ENCODE data around the gene GTPBP6.
"Not testable (repeated sequence)": the region's sequence is repeated elsewhere in the genome, so short reads cannot be mapped to it uniquely, and the experiment has no call there.

Gene GTPBP6

DNA sequence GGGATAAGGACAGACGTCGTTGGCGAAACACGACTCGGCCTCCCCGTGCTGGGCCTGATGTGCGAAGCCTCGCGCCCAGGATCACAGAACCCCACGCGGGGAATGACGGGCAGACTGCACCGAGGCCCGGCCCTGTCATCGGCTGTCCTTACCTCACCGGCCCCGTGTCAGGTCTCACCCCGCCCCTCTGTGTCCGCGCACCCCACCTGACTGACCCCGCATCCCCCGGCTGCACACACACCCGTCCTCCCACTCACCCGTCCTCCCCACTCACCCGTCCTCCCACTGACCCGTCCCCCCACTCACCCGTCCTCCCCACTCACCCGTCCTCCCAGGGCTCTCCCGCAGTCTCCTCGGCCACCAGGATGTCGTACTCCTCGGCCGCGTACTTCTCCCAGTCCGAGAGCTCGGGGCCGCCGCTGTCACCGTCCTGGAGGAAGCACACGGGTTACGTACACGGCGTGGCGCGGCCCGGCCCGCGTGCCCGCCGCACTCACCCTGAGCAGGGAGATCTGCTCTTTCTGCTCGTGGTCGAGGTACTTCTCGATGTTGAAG, 19.8 kb upstream of the GTPBP6 start:
- no peak for DNase-seq
- in situ Hi-C loops (cut with MboI; ENCODE audit: low pct_unique_long_range_greater_than_20kb, low sequenced_read_pairs) = no loop called here

DNA sequence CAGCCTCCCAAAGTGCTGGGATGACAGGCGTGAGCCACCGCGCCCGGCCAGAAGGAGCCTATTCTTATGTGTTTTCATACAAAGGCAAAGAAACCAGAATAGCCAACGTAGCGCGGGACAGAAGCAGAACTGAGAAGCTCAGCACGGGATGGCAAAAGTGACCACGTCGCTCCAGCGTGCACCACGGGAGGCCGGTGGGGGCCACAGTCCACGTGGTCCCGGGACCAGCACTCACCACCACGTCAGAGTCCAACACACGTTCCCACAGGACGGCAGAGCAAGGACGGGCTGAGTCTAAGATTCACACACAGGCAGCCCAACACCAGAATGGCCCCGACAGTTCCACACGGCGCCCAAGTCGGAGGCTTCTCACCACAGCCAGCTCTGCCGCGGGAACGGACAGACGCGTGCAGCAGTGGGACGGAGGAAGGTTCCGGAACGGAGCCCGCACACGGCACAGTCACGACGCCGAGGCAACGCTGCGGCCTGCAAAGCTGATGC, 18.8 kb upstream of the GTPBP6 start:
- in situ Hi-C loops (cut with MboI; ENCODE audit: low pct_unique_long_range_greater_than_20kb, low sequenced_read_pairs) = no loop called here

DNA sequence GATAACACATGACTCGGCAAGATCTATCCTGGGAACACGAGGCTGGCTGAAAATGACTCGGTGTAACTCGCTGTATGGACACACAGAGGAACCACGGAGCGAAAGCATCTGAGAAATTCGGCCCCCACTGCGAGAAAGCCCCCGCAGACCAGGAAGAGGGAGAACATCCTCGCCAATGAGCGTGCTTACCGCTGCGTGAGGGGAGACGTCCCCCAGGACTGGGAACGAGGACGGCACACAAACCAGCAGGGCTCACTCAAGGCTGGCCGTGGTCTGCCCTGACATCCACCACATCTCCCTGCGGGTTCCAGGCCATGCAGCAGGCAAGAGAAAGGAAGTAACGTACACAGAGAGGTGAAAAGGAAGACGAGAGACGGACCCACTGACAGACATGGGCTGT, 17.6 kb upstream of the GTPBP6 start:
- in situ Hi-C loops (cut with MboI; ENCODE audit: low pct_unique_long_range_greater_than_20kb, low sequenced_read_pairs) = no loop called here
- DNase-seq = no peak

More for the DNA sequence above, 18.8 kb upstream of the GTPBP6 start:
- DNase-seq = no peak

DNA sequence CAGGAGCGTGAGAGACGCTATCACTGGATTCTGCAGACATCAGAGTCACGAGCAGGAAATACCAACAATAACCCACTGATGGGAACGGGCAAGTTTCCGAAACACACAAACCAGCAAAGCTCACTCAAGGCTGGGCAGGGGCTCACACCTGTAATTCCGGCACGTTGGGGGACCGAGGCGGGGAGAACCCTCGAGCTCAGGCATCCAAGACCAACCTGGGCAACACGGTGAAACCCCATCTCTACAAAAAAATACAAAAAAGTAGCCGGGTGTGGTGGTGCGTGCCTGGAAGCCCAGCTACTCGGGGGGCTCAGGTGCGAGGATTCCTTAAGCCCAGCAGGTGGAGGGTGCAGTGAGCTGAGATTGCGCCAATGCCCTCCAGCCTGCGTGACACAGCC, 17.2 kb upstream of the GTPBP6 start:
- in situ Hi-C loops (cut with MboI; ENCODE audit: low pct_unique_long_range_greater_than_20kb, low sequenced_read_pairs) = no loop called here
- no peak for DNase-seq

DNA sequence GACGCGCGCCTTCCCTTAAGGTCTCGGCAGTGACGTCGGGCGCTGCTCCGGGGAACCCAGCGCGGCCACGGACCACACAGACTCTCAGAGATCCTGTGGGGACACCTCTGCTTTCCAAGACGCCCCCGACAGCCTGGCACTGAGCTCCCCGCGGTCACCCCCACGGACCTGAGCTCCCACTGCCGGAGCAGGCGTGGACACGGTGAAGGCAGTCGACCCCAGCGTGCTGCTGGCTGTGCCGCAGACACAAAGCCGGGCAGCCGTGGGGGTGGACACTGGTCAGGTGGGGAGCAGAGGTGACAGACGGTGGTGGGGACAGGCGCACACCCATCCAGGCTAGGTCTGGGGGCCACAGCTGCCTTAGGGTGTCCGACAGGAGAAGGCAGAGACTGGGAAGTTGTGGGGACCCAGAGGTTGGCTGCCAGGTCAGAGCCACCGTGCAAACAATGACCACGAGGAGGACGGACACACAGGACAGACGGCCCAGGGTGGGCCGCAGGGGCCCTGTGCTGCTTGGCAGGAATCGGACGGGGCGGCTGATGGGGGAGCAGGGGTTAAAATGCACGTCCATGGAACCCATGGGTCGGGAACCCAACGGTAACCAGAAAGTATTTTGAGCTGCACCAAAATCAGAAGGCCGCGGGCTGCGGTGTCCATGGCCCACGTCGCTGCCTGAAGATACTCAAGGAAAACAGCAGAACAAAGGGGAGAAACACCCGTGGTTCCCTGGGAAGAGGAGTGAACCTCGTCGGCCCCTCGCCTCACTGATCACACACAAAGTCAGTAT, 16.6 kb upstream of the GTPBP6 start:
- in situ Hi-C loops (cut with MboI; ENCODE audit: low pct_unique_long_range_greater_than_20kb, low sequenced_read_pairs) = no loop called here
- DNase-seq = no peak

DNA sequence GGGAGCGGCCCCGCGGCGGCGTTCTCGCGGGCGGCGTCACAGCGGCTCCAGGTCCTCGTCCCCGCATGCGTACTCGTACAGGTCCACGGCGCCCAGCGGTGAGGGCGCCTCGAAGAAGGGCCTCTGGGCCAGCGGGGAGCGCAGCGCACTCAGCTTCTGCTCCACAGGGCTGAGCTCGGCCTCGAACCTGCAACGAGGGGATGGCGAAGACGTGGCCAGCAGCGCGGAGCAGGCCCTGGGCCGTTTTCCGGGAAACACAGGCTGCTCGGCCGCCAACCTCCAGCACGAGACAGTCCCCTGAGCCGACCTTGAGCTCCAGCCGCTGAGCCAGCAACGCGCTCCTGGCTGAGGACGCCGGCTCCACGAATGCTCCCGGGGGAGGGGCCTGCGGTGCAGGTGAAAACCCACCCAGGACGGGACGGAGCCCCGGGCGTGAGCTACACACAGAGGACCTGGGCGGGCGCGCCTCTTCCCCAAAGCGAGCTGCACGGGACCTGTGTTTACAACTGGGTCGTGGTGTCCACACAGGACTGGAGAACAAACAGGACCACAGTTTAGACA, 15.8 kb upstream of the GTPBP6 start:
- no peak for DNase-seq
- in situ Hi-C loops (cut with MboI; ENCODE audit: low pct_unique_long_range_greater_than_20kb, low sequenced_read_pairs) = no loop called here

DNA sequence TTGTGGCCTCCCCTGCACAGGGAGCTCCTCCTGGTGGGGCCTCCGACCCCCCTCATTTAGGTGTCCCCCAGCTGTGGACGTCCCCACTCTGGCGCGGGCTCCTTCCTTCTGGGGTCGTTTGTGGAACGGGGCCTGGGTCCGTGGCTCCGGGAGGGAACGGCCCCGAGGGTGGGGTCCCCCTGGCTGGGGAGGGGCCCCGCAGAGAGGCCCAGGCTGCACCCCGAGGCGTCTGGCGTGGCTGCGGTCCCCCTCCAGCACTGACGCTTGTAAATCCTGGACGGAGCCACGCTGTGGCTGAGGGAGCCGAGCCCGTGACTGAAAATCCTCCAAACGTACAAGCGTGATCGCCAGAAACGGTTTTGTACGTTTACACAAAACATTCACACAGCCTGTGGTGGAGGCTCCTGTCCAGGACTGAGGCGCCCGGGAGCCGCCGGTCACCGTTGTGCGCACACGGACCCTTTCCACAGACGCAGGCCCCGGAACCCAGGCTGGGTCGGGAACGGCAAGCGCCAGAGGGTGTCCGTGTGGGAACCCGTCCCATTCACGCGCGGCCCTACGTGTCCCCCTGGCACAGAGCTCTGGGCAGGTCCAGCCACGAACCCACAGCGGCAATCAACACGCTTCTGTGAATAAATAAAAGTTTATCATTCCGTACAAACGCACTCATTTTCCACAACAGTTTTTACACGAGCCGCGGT, 15.2 kb upstream of the GTPBP6 start:
- no peak for DNase-seq
- in situ Hi-C loops (cut with MboI; ENCODE audit: low pct_unique_long_range_greater_than_20kb, low sequenced_read_pairs) = no loop called here

DNA sequence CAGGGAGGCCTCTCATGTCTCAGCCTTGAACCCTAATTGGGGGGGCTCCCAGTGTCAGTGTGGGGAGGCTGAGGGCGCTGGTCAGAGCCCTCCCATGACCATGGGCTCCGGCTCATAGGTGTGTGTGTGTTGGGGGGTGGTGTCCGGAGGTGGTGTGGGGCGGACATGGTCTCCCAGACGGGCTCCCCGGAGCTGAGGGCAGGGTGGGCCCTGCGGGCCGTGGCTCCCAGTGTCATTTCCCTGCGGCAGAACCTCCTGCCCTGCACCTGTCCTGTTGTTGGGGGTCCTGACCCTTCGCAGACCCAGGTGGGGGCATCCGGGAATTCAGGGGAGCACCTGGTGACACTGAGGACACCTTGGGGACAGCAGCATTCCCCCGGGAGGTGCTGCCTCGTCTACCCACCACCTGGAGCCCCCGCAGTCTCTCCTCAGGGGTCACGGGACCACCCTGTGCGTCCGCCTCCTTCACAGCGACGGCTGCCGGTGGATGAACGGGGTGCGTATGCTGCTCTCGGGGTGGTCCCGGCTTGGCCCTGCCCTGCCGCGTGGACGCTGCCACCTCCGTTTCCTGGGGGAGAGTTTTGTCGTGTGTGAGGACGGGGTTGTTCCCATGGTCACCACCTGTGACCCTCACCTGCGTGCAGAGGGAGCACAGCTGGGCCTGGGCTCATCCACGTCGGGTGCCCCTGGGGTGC, 14.5 kb upstream of the GTPBP6 start:
- in situ Hi-C loops (cut with MboI; ENCODE audit: low pct_unique_long_range_greater_than_20kb, low sequenced_read_pairs) = no loop called here

DNA sequence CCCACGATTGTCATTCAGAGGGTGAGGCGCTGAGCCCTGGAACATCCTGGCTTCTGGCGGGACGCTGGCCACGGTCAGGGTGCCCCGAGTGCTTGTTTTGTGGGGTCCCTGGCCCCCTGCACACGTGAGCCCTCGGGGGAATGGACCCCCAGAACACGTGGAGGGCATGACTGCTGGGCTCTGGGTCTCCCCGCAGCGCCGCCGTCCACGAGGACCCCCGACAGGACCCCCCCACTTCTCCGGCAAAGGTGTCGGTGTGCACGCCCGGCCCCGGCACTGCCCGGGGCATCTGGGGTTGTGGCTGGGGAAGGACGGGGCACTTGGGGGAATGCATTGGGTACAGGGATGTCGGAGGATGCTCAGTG, 13.9 kb upstream of the GTPBP6 start:
- DNase-seq = no peak
- in situ Hi-C loops (cut with MboI; ENCODE audit: low pct_unique_long_range_greater_than_20kb, low sequenced_read_pairs) = no loop called here

More for the DNA sequence above, 14.5 kb upstream of the GTPBP6 start:
- DNase-seq = no peak

DNA sequence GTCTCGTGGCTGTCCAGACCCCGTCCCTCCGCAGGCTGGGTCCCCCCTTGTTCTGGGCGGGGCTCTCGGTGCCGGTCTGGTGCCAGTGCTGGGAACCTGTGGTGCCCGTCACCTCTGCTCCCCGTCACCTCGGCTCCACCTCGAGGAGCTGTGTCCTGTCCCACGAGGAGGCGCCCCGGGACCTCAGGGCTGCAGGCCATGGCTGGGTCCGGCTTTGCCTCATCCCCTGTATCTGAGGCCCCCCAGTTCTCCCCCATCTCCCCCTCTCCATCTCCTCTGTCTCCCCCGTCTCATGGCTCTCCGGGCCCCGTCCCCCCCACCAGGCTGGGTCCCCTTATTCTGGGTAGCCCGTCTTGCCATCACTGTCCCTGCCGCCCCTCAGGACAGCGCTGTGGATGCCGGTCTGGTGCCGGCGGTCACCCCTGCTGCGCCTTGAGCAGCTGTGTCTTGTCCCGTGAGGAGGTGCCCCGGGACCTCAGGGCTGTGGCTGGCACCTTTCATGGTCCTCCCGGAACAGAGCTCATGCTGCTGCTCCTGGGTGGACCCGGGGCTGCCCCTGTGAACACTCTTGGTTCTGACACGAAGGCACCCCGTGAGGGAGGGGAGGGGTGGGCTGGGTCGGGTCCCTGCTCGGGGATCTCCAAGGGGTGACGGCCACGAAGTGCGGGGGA, 13.4 kb upstream of the GTPBP6 start:
- in situ Hi-C loops (cut with MboI; ENCODE audit: low pct_unique_long_range_greater_than_20kb, low sequenced_read_pairs) = no loop called here
- DNase-seq = no peak

DNA sequence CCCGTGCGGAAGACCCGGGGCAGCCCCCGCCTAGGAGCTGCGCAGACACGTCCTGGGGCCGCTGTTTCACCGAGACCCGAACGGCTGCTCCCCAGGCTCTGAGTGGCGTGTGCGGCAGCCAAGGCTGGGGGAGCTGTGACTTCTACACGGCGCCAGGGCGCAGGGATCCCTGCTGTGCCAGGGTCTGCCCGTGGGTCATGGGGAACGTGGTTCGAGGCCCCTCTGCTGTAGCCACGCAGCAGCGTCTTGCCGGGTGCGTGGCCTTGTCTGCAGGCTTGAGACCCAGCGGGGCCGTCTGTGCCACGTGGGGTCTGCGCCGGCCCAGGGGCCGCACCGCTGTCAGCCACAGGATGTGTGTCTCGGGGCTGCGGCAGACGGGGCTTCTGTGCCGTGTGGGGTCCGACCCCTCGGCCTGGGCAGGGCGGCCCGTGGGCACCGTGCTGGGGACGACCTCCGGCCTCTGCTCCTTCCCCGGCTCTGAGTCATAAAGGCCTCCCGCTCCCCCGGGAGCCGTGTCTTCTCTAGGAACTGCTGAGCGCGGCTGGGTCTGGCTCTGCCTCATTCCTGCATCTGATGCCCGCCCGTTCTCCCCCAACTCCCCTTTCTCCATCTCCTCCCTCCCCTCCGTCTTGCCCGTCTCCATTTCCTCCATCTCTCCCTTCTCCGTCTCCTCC, 12.7 kb upstream of the GTPBP6 start:
- in situ Hi-C loops (cut with MboI; ENCODE audit: low pct_unique_long_range_greater_than_20kb, low sequenced_read_pairs) = no loop called here
- DNase-seq = no peak

DNA sequence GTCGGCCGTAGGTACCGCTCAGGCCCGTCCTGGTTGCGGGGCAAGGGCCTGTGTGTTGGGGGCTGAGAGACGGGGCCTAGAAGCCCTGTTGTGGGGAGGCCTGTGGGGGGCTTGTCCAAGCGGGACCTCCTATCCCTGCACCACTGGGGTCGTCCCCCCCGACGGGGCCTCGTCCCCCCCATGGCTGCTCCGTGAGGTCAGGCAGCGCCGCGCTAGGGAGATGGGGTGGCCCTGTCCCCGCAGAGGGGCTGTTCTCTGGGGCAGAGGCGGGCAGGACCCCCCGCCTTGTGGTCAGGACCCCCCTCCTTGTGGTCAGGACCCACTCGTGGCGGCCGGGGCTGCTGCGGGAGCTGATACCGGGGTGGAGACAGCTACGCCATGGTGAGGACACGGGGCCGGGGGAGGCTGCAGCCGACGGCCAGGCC, 12.1 kb upstream of the GTPBP6 start:
- in situ Hi-C loops (cut with MboI; ENCODE audit: low pct_unique_long_range_greater_than_20kb, low sequenced_read_pairs) = no loop called here
- DNase-seq = no peak

DNA sequence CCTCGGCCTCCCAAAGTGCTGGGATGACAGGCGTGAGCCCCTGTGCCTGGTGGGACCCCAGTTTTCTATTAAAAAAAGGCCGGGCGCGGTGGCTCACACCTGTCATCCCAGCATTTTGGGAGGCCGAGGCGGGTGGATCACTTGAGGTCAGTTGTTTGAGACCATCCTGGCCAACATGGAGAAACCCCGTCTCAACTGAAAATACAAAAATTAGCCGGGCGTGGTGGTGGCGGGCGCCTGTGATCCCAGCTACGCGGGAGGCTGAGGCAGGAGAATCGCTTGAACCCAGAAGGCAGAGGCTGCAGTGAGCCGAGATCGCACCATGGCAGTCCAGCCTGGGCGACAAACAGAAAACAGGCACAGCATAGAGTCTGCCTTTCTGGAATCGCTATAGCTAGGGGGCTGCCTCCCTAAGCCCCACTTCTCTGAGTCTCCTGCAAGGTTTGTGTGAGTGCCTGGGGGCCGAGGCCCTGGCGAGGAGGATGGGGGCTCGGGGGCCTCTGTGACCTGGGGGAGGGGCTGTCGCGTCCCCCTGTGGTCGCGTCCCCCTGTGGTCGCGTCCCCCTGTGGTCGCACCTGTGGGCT, 11.6 kb upstream of the GTPBP6 start:
- DNase-seq; in situ Hi-C loops (cut with MboI; ENCODE audit: low pct_unique_long_range_greater_than_20kb, low sequenced_read_pairs): not testable (repeated sequence)

DNA sequence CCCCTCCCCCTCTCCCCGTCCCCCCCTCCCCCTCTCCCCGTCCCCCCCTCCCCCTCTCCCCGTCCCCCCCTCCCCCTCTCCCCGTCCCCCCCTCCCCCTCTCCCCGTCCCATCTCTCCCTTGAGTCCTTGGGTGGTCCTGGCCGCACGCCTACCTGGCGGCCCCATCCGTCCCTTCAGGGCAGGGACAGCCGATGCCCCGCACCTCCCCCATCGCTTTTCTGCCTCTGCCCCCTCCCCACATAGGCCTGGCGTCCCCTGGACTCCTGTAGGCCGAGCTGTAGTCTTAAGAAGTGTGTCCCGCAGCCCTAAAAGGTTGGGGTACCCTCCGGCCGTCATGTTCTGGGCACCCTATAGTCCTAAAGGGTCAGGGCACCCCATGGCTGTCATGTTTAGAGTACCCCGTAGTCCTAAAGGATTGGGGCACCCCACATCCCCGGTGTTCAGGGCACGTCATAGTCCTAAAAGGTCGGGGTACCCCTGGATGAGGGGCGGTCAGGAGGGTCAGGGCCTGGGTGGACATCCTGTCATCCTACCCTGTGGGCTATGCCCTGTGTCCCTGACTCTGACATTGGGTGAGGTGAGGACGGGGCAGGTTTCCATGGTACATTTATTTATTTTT, 10.8 kb upstream of the GTPBP6 start:
- DNase-seq = no peak
- in situ Hi-C loops (cut with MboI; ENCODE audit: low pct_unique_long_range_greater_than_20kb, low sequenced_read_pairs) = no loop called here

DNA sequence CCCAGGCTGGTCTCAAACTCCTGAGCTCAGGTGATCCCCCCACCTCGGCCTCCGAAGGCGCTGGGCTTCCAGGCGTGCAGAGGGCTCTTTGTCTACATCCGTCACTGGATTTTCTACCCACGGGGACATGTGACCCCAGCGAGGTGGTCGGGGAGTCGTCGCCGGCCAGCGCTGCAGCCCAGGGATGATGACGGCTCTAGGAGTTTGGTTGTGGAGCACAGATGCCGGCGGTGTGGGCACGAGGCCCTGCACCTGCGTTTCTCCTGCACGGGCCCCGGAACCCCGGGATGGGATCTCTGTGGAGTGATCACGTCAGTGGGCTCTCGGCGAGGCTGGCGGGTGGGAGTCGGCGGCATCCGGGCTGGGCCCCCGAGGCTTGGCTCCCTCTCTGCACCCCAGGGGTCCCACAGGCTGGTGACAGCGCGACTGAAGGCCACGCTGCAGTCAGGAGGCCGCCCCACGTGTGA, 9.1 kb upstream of the GTPBP6 start:
- in situ Hi-C loops (cut with MboI; ENCODE audit: low pct_unique_long_range_greater_than_20kb, low sequenced_read_pairs) = no loop called here

DNA sequence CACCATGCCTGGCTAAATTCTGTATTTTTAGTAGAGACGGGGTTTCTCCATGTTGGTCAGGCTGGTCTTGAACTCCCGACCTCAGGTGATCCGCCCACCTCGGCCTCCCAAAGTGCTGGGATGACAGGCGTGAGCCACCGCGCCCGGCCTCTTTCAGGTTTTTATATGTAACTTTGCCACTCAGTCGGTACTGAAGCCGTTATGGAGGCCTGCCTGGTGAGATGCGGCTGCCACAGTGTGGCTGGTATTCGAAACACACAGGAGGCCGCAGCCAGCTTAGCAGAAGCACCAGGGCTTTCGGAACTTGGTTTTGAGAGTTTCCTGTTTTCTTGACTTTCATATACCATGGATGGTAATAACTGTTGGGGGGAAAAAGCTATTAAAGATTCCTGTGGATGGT, 6.1 kb upstream of the GTPBP6 start:
- peak; percentile 60 for DNase-seq
- in situ Hi-C loops (cut with MboI; ENCODE audit: low pct_unique_long_range_greater_than_20kb, low sequenced_read_pairs) = not testable (repeated sequence)

More for the DNA sequence above, 9.1 kb upstream of the GTPBP6 start:
- no peak for DNase-seq

Data from KBM-7 (cell line).